A673 (cell line): ENCODE results near the gene TERC. TPM values are rescaled to one million over a fixed set of nuclear protein-coding genes. Genes with fewer than 3 reads are reported as not detected.

ENCODE experiments used
- BruUV-seq: library from RNA; stranded (reverse); fragments of 400-500 nt; replicated peaks from 2 replicates; lab custom pipeline; 2021; lab: Mats Ljungman, UMichigan
- CTCF ChIA-PET: fragments of 300-600 bp; sonication (Branson Sonifier 250); formaldehyde crosslinking; loops from one replicate; lab custom pipeline; 2022; ENCODE audit warnings: antibody characterized with exemption; lab: Charles Lee
- POLR2A ChIA-PET: fragments of 300-600 bp; sonication (Branson Sonifier 250); formaldehyde crosslinking; loops from one replicate; lab custom pipeline; 2022; ENCODE audit warnings: antibody characterized with exemption; ENCODE audit not compliant: low non-redundant PET; lab: Charles Lee
- DNase-seq: peaks from one replicate; pipeline ENCODE4 v3.0.0-alpha.2; 2015; ENCODE audit warnings: low spot score
- H3K27ac ChIP-seq: fragments of 200-600 bp; sonication (generic); 2 replicates; pipeline ENCODE4 v1.5.1; 2016; ENCODE audit warnings: mixed run types, low read depth, mild to moderate bottlenecking, mixed read lengths, antibody characterized with exemption, low read length; ENCODE audit not compliant: poor library complexity, severe bottlenecking
- H3K27me3 ChIP-seq: fragments of 200-600 bp; sonication (generic); replicated peaks from 2 replicates; pipeline ENCODE4 v1.6.1; 2017; ENCODE audit warnings: mixed run types, low read depth, mild to moderate bottlenecking, mixed read lengths, antibody characterized with exemption, low read length; ENCODE audit not compliant: insufficient read depth, poor library complexity
- H3K36me3 ChIP-seq: fragments of 200-600 bp; sonication (generic); 2 replicates; pipeline ENCODE4 v1.6.1; 2016; ENCODE audit warnings: mixed run types, mild to moderate bottlenecking, mixed read lengths, antibody characterized with exemption, low read length; ENCODE audit not compliant: insufficient read depth, poor library complexity, severe bottlenecking
- H3K4me1 ChIP-seq: fragments of 200-600 bp; sonication (generic); 2 replicates; pipeline ENCODE4 v1.6.1; 2017; ENCODE audit warnings: mixed run types, mild to moderate bottlenecking, mixed read lengths, antibody characterized with exemption, low read length; ENCODE audit not compliant: insufficient read depth, poor library complexity, severe bottlenecking
- H3K4me3 ChIP-seq: fragments of 200-600 bp; sonication (generic); 2 replicates; pipeline ENCODE4 v1.5.1; 2016; ENCODE audit warnings: low read depth, mixed run types, mild to moderate bottlenecking, mixed read lengths, low read length; ENCODE audit not compliant: poor library complexity, severe bottlenecking
- H3K9me3 ChIP-seq: fragments of 200-600 bp; sonication (generic); 2 replicates; pipeline ENCODE4 v1.6.1; 2016; ENCODE audit warnings: mixed run types, low read depth, mild to moderate bottlenecking, mixed read lengths, antibody characterized with exemption, low read length; ENCODE audit not compliant: poor library complexity, severe bottlenecking
- CTCF ChIP-seq: fragments of 300-800, 200-600 bp; sonication (generic); conservative IDR thresholded peaks from 2 replicates; pipeline ENCODE4 v1.5.1; 2017; ENCODE audit warnings: low read depth, mild to moderate bottlenecking, antibody characterized with exemption, low read length, moderate library complexity, mixed read lengths
- EZH2 ChIP-seq: fragments of 200-600 bp; sonication (generic); IDR thresholded peaks from 2 replicates; pipeline ENCODE4 v1.6.1; 2017; ENCODE audit warnings: borderline replicate concordance, low read depth, mild to moderate bottlenecking, mixed read lengths, antibody characterized with exemption, low read length; ENCODE audit not compliant: poor library complexity, severe bottlenecking
- intact Hi-C: fragments of 100-400 bp; cut with micrococcal nuclease; formaldehyde crosslinking; loops from one replicate; pipeline ENCODE4 v1.10.0; 2022; ENCODE audit not compliant: unreplicated experiment
- total RNA-seq: library from RNA; stranded (reverse); gene quantifications from 2 replicates; pipeline ENCODE4 v1.2.3, GENCODE V29; 2021

Gene TERC
- total RNA-seq, 1 experiment from 2014 or later, result 5.8 TPM

- no peaks in the 10 kb centered on the region for H3K27me3 ChIP-seq
- intact Hi-C loops, result no loop called here
Measured at GRCh38 chr3:169790219-169790618, 25.4 kb upstream of the TERC start.

GRCh38 chr3:169787791-169788190 lies 22.9 kb upstream of the TERC start:
- H3K27me3 ChIP-seq, result no peaks in the 10 kb centered on the region
- POLR2A ChIA-PET, result no interaction called here

More at GRCh38 chr3:169790219-169790618, 25.4 kb upstream of the TERC start:
- no TSS peak for BruUV-seq
- Histone ChIP-seq H3K9me3 (no peaks in the 10 kb centered on the region), H3K36me3 (peaks cover 30% of the 10 kb centered on the region), H3K4me1 (no peaks in the 10 kb centered on the region), H3K27ac (no peak overlapping the region), H3K4me3 (no peak overlapping the region)
- POLR2A ChIA-PET, result no interaction called here
- CTCF ChIA-PET, result interaction anchor here (0.6 kb wide), 1 partner anchor 18 kb away, joined by 11 read pairs; no protein-coding TSS in a partner anchor
- no peak for DNase-seq
- TF ChIP-seq CTCF, result no peak
- no peak for TF ChIP-seq EZH2

GRCh38 chr3:169787120-169787519 lies 22.3 kb upstream of the TERC start:
- no peaks in the 10 kb centered on the region for H3K9me3 ChIP-seq
- CTCF ChIA-PET, result no interaction called here
- no peaks in the 10 kb centered on the region for H3K27me3 ChIP-seq
- intact Hi-C loops, result no loop called here
- peaks cover 61% of the 10 kb centered on the region for H3K36me3 ChIP-seq
- no TSS peak for BruUV-seq
- no peak overlapping the region for H3K27ac ChIP-seq
- H3K4me3 ChIP-seq, result no peak overlapping the region
- no peak for DNase-seq
- no peaks in the 10 kb centered on the region for H3K4me1 ChIP-seq
- TF ChIP-seq EZH2, result no peak
- no peak for TF ChIP-seq CTCF
- POLR2A ChIA-PET, result no interaction called here

More at GRCh38 chr3:169787791-169788190, 22.9 kb upstream of the TERC start:
- Histone ChIP-seq H3K9me3 (no peaks in the 10 kb centered on the region), H3K4me1 (no peaks in the 10 kb centered on the region), H3K4me3 (no peak overlapping the region), H3K36me3 (peaks cover 54% of the 10 kb centered on the region), H3K27ac (no peak overlapping the region)
- no TSS peak for BruUV-seq
- DNase-seq, result no peak
- intact Hi-C loops, result no loop called here
- CTCF ChIA-PET, result no interaction called here
- TF ChIP-seq EZH2, result no peak
- TF ChIP-seq CTCF, result no peak
